Measurements from ENCODE around the gene MICAL2. TPM values are rescaled to one million over a fixed set of nuclear protein-coding genes. Genes with fewer than 3 reads are reported as not detected.

MICAL2 gene
- total RNA-seq, 2 donors from 2014 or later: 19.9 to 39.6 TPM

DNA sequence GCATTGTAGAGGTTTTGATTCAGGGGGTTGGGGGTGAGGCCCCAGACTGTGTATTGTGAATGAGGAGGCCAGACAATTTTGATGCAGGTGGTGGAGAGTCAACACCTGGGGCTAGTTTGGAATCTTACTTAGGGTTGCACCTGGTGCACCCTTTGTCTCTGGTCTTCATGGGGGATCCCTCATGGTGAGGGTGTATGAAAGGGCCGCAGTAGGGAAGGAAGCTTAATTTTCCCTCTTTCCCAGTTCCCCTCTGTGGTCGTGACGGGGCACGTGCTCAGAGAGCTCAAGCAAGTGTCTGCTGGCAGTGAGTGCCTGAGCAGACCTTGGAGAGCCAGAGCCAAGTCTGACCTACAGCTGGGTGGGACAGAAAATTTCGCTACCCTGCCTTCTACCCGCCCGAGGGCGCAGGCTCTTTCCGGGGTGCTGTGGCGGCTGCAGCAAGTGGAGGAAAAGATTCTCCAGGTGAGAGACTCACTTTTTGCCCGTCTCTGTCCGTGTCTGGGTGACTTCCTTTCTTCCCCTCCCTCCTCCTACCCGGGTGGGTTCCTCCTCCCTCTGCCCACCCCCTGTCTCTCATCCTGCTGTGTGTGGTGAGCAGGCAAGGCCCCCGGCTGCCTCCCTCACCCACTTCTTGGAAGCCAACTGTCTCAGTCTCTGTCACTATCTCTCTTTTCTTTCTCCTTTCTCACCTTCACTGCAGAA lies 131.7 kb downstream of the MICAL2 start:
- Mint-ChIP-seq H3K4me3 (no peak overlapping the region), H3K9me3 (no peaks in the 10 kb centered on the region), H3K27ac (peak overlapping the region in 1 of 2 donors; percentile 38), H3K4me1 (ENCODE audit: low read depth in 2 of 2) (peaks cover 4 to 7% of the 10 kb centered on the region in 2 donors), H3K27me3 (no peaks in the 10 kb centered on the region), H3K36me3 (no peaks in the 10 kb centered on the region)
- ATAC-seq (no peak), DNase-seq (ENCODE audit: low spot score) (no peak)

DNA sequence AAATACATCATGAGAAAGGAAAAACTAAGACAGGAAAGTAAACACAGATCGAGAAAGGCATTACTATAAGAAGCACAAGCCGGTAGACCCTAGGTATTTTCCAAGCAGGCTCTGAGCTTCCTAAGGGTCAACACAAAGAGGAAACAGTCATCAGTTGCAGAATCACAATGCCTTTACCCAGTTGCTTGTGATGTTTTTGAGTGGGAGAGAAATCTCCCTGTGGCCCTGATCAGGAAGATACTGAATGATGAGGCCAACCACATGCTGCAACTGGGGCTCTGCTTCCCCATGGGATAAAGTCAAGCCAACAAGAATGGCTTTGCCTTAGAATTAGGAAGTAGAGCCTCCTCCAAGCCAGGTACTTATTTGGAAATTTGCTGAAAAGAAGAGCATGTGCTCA lies 132.6 kb downstream of the MICAL2 start:
- Mint-ChIP-seq H3K27ac (peak overlapping the region in 1 of 2 donors; percentile 38), H3K36me3 (no peaks in the 10 kb centered on the region), H3K27me3 (no peaks in the 10 kb centered on the region), H3K9me3 (no peaks in the 10 kb centered on the region), H3K4me1 (ENCODE audit: low read depth in 2 of 2) (peaks cover 4 to 6% of the 10 kb centered on the region in 2 donors), H3K4me3 (no peak overlapping the region)
- no peak for ATAC-seq
- no peak for DNase-seq (ENCODE audit: low spot score)

DNA sequence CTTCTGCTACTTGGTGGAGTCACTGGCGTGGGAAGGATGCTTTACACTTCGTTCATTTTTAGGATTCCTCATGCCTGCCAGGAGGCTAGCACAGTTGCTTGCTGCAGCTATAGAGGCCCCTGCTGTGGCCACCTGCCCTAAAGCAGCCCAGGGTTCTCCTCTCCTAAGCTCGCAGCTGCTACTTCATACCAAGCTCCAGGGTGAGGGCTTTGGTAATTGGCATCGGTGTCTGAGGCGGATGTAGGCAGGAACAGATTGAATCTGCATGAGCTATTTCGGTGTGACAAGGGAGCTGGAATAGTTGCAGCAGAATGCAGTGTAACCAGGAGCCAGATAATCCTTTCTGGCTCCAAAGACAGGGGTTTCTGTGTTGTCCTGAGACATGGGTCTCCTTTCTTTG lies 133.1 kb downstream of the MICAL2 start:
- H3K27me3 Mint-ChIP-seq: no peaks in the 10 kb centered on the region
- H3K27ac Mint-ChIP-seq: no peak overlapping the region
- H3K9me3 Mint-ChIP-seq: no peaks in the 10 kb centered on the region
- H3K36me3 Mint-ChIP-seq: no peaks in the 10 kb centered on the region
- H3K4me3 Mint-ChIP-seq: no peak overlapping the region
- ATAC-seq: no peak
- no peak for DNase-seq (ENCODE audit: low spot score)
- peaks cover 4 to 6% of the 10 kb centered on the region in 2 donors for H3K4me1 Mint-ChIP-seq (ENCODE audit: low read depth in 2 of 2)

DNA sequence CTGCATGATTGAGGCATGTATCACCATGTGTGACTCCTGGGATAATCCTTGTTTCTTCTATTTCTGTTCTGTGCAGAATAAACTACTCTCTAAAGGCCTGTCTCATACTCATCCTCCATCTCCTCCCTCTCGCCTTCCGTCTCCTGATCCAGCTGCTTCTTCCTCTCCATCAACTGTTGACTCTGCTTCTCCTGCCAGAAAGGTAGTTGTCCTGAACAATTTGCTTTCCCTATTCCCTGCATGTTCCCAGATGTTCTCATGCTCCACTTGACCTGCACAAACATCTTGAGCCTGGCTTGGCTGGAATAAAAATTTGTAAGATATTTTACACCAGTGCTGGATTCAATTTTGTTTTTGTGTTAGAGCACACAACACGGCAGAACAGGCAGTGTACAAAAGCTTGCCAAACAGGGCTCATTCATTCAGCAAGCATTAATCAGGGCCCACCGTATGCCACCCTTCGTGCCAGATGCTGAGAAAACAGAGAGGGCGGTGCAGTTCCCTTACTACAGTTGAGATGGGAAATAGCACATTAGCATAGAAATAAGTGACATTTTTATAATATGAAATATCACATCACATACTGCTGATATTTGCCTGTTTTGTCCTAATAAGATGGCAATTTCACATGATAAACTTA lies 133.6 kb downstream of the MICAL2 start:
- no peaks in the 10 kb centered on the region for H3K36me3 Mint-ChIP-seq
- ATAC-seq (no peak), DNase-seq (ENCODE audit: low spot score) (no peak)
- no peaks in the 10 kb centered on the region for H3K9me3 Mint-ChIP-seq
- no peak overlapping the region for H3K27ac Mint-ChIP-seq
- H3K27me3 Mint-ChIP-seq: no peaks in the 10 kb centered on the region
- peaks cover 4 to 6% of the 10 kb centered on the region in 2 donors for H3K4me1 Mint-ChIP-seq (ENCODE audit: low read depth in 2 of 2)
- no peak overlapping the region for H3K4me3 Mint-ChIP-seq

DNA sequence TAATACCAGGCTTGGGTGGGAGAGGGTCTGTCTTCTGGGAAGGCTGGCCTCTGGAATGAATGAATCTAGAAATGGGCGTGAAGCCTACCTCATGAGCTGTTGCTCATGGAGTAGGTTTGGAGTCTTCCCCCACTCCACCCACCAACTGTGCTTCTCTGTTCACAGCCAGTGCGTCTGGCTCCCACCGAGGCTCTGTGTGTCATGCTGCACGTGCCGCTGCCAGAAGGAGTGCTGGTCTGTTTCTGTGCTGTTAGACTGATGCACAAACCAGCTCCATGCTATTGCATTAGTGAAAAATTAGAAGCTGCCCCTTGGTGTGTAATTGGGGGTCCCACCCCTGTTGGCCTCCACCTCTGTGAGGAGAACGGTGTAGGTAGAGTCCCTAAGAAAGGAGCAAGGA lies 134.7 kb downstream of the MICAL2 start:
- ATAC-seq (no peak), DNase-seq (ENCODE audit: low spot score) (no peak)
- Mint-ChIP-seq H3K4me3 (no peak overlapping the region), H3K27ac (no peak overlapping the region), H3K4me1 (ENCODE audit: low read depth in 2 of 2) (peaks cover 4 to 6% of the 10 kb centered on the region in 2 donors), H3K27me3 (no peaks in the 10 kb centered on the region), H3K9me3 (no peaks in the 10 kb centered on the region), H3K36me3 (no peaks in the 10 kb centered on the region)

DNA sequence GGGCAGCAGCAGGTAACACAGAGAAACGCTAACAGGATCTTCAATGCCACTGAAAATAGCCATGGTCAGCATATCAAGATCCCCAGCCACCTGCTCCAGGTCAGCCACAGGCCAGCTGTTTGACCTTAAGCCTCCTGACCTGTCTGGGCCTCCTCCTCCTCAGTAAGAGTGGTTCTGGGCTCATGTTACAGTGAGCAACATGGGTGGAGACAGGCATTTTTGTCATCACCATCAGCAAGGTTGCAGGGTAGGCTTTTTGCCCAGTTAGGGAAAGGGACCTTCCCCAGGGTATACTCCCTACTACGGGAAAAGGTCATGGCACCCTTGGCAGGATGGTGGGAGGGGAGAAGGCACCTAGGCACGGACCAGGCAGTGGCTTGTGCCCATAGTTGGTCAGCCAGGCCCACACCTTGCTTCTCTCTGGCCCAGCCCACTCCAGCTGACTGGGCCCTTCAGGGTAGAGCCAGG lies 135.2 kb downstream of the MICAL2 start:
- Mint-ChIP-seq H3K36me3 (no peaks in the 10 kb centered on the region), H3K4me3 (no peak overlapping the region), H3K4me1 (ENCODE audit: low read depth in 2 of 2) (peaks cover 4 to 6% of the 10 kb centered on the region in 2 donors), H3K27me3 (no peaks in the 10 kb centered on the region), H3K9me3 (no peaks in the 10 kb centered on the region), H3K27ac (no peak overlapping the region)
- DNase-seq (ENCODE audit: low spot score) (no peak), ATAC-seq (no peak)

DNA sequence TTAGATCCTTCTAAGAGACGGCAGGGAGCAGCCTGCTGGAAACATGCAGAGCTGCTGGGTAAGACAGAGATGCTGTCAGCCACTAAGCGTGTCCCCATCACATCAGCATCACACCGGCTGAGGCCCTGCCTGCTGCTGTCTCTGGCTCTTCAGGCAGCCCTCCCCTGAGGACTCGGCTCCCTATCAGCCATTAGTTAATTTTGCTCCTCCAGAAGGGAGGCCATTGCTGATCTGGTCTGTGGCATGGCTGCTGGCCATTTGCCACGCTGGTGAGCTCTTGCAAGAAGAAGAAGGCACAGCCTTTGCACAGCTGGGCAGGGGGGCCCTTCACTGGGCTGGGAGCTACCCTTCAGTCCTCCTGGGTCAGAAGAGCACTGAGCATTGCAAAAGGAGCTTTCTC lies 135.8 kb downstream of the MICAL2 start:
- Mint-ChIP-seq H3K9me3 (no peaks in the 10 kb centered on the region), H3K27me3 (no peaks in the 10 kb centered on the region), H3K4me1 (ENCODE audit: low read depth in 2 of 2) (peaks cover 4 to 6% of the 10 kb centered on the region in 2 donors), H3K27ac (no peak overlapping the region), H3K4me3 (no peak overlapping the region), H3K36me3 (no peaks in the 10 kb centered on the region)
- ATAC-seq (no peak), DNase-seq (ENCODE audit: low spot score) (no peak)

DNA sequence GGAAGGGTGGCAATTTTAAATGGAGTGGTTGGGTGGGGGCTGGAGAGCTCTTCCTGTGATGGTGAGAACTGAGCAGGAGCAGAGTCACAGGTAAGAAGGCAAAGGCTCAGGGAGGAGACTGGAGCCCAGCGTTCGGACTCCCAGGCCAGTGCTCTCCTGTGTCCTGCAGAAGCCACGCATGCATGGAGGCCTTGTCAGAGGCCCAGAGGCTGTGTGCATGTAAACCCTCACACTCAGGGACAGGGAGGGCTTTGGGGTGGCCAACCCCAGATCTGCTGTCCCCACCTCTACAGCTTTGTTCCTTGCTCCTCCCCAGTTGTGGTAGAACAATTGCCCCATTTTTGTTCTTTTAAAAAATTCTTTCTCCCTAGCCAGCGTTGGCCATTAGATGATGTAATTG lies 136.6 kb downstream of the MICAL2 start:
- H3K4me1 Mint-ChIP-seq (ENCODE audit: low read depth in 2 of 2): peaks cover 4 to 6% of the 10 kb centered on the region in 2 donors
- no peak overlapping the region for H3K4me3 Mint-ChIP-seq
- H3K9me3 Mint-ChIP-seq: no peaks in the 10 kb centered on the region
- no peaks in the 10 kb centered on the region for H3K27me3 Mint-ChIP-seq
- H3K27ac Mint-ChIP-seq: no peak overlapping the region
- ATAC-seq (no peak), DNase-seq (ENCODE audit: low spot score) (no peak)
- no peaks in the 10 kb centered on the region for H3K36me3 Mint-ChIP-seq

DNA sequence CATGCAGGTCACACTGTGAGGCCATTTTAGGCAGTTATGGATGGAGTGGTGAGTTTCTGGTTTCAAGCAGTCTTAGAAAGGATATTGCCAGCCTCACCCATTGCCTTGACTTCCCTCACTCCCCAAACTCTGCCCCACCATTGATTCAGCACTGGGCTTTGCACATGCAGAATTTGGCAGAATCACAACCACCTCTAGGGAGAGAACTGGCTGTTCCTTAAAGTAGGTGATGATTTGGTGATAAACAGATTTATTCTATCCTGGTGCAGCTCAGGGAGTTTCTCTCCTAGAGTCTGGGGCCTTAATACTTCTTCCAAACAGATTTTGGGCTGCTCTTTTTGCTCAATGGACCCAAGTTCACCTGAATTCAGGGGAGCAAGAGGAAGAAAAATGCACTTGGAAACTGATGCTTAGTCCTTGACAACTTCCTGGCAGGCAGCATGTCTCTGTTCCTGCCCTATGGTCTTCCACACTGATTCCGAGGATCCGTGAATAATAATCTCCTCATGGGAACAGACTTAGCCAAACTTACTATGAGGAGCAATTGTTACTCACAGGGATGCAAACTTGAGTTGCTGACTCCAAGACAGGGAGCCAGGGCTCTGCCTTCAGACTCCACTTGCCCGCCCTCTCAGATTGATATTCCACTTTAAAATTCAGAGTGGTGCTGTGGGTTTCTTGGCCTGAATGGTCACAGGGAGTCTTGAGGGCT lies 137.3 kb downstream of the MICAL2 start:
- Mint-ChIP-seq H3K9me3 (no peaks in the 10 kb centered on the region), H3K36me3 (no peaks in the 10 kb centered on the region), H3K27ac (no peak overlapping the region), H3K27me3 (no peaks in the 10 kb centered on the region), H3K4me1 (ENCODE audit: low read depth in 2 of 2) (peaks cover 0 to under 1% of the 10 kb centered on the region in 2 donors), H3K4me3 (no peak overlapping the region)
- DNase-seq (ENCODE audit: low spot score) (no peak), ATAC-seq (no peak)

DNA sequence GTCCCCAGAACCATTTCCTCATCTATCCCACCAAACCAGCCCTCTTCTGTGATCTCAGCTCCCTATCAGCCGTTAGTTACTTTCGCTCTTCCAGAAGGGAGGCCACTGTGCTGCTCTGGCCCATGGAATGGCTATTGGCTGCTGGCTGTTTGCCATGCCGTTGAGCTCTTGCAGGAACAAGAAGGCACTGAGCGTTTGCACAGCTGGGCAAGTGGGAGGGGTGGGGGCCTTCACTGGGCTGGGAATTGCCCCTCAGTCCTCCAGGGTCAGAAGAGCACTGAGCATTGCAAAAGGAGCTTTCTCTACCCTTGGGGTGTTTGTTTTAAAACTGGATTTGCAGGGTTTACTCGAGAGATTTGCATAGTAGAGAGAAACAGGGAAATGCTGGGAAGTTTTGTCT lies 137.9 kb downstream of the MICAL2 start:
- Mint-ChIP-seq H3K36me3 (no peaks in the 10 kb centered on the region), H3K27me3 (no peaks in the 10 kb centered on the region), H3K4me1 (ENCODE audit: low read depth in 2 of 2) (no peaks in the 10 kb centered on the region), H3K27ac (no peak overlapping the region), H3K9me3 (no peaks in the 10 kb centered on the region), H3K4me3 (no peak overlapping the region)
- no peak for ATAC-seq
- DNase-seq (ENCODE audit: low spot score): no peak

DNA sequence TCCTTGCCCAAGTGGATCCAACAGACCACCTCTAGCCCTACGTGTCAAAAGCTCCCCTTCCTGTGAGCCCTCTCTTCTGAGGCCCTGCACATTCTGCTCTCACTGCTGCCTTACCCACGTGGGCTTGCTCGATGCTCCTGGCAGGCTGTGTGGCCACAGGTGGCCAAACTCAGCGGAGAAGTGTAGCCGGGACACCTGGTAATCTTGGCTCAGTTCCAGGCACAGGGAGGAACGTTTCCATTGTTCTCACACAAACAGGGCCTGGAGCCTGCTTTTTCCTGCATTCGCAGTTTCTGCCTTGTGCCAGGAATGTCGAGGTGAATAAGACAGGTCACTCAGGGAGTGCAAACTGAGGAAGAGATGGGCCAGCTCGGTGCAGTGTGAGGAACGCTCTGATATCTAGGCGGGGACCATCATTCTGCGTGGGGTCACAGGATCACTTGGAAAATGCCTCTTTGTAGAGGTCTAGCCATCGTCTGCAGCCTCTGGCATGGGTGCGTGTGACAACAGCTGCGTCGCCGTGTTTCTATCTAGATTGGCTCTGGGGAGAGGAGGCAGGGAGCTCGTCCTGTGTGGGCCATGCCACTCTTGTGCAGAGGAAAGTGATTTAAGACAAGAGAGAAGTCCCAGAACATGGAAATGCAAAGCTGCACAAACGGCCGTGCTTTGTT lies 139.3 kb downstream of the MICAL2 start:
- H3K27me3 Mint-ChIP-seq: no peaks in the 10 kb centered on the region
- no peak overlapping the region for H3K27ac Mint-ChIP-seq
- no peak for DNase-seq (ENCODE audit: low spot score)
- no peak overlapping the region for H3K4me3 Mint-ChIP-seq
- no peaks in the 10 kb centered on the region for H3K9me3 Mint-ChIP-seq
- no peaks in the 10 kb centered on the region for H3K4me1 Mint-ChIP-seq (ENCODE audit: low read depth in 2 of 2)
- no peaks in the 10 kb centered on the region for H3K36me3 Mint-ChIP-seq
- no peak for ATAC-seq

DNA sequence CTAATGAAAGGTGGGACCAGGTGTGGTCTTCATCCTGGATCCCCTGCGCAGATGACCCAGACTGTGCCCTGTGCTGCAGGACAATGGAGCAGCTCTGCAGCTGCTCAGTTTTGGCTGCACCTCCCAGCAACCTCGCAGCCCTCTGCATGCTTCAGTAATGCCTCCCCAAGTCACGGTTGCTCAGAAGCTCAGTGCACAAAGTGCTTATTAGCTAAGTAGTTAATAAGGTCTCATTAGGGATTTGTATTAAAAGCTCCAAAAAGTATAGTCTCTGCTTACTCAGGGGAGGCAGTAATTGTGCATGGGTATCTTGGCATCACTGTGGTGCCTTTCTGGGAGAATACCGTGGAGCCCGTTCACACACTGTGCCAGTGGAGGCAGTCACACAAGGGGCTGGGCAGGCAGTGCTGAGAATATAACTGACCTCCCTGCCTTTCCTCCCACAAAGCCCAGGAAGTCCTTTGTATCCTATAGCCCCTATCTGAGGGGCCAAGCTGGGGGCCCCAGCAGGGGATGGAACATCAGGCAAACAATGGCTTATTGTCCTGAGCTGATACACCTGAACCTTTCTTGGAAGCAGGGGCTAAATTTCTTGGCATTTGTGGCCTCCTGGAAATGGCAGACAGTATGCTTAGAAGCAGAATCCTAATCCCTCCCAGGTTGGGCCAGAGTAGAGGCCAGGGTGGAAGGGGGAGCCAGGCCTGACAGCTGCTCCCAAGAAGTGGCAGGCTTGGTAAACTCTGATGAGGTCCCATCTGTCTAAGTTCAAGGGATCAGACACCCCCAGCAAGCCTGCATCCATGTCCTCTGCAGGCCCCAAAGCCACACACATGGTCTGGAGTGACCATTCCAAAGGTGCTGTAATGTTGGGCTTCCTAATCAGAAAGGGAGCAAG lies 141.5 kb downstream of the MICAL2 start:
- H3K4me1 Mint-ChIP-seq (ENCODE audit: low read depth in 2 of 2): no peaks in the 10 kb centered on the region
- H3K36me3 Mint-ChIP-seq: no peaks in the 10 kb centered on the region
- no peaks in the 10 kb centered on the region for H3K27me3 Mint-ChIP-seq
- H3K9me3 Mint-ChIP-seq: no peaks in the 10 kb centered on the region
- DNase-seq (ENCODE audit: low spot score) (no peak), ATAC-seq (no peak)
- no peak overlapping the region for H3K27ac Mint-ChIP-seq
- no peak overlapping the region for H3K4me3 Mint-ChIP-seq

DNA sequence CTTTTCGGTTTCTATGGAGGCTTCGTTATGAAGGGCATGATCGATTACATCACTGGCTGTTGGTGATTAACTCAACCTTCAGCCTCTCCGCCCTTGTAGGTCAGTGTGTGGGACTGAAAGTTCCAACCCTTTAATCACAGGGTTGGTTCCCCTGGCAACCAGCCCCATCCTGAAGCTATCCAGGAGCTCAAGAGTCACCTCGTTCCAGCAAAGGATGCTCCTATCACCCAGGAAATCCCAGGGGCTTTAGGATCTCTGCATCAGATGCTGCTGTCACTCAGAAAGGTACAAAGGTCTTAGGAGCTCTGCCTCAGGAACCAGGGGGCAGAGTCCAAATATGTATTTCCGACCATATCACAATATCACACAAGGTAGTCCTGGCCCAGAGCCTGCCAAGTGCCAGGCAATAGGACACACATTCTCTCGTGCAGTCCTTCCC lies 143.5 kb downstream of the MICAL2 start:
- ATAC-seq: no peak
- H3K27ac Mint-ChIP-seq: no peak overlapping the region
- H3K27me3 Mint-ChIP-seq: no peaks in the 10 kb centered on the region

More for the DNA sequence above, 143.5 kb downstream of the MICAL2 start:
- H3K4me3 Mint-ChIP-seq: no peak overlapping the region
- no peaks in the 10 kb centered on the region for H3K36me3 Mint-ChIP-seq
- no peak for DNase-seq (ENCODE audit: low spot score)
- H3K9me3 Mint-ChIP-seq: no peaks in the 10 kb centered on the region
- no peaks in the 10 kb centered on the region for H3K4me1 Mint-ChIP-seq (ENCODE audit: low read depth in 2 of 2)

All from natural killer cell treated with Interleukin-12 subunit alpha and Interleukin-12 subunit beta and Interleukin-15 and Interleukin-18, amount 100 ng/mL, for 72 hours (primary cell).